Natural killer cell (primary cell): Measurements from ENCODE around the gene METRNL. TPM values are rescaled to one million over a fixed set of nuclear protein-coding genes. Genes with fewer than 3 reads are reported as not detected.
"Not testable (repeated sequence)": the region's sequence is repeated elsewhere in the genome, so short reads cannot be mapped to it uniquely, and the experiment has no call there.

ENCODE experiments used
- ATAC-seq, 3 donors: fragments of 150-1000 bp in 2 of 3; fragments of 200-7000 bp in 1 of 3; cut with Tn5 transposase; 1 replicate in 1 of 3; 2 replicates in 2 of 3; pipeline ENCODE4 v1.10.0; 2021; ENCODE audit warnings: mild to moderate bottlenecking in 2 of 3, moderate library complexity in 2 of 3
- DNase-seq, 2 donors: peaks; one replicate each; pipeline versions ENCODE4 v3.0.0 to v3.0.0-alpha.2; 2013 to 2021; ENCODE audit warnings: mixed read lengths in 1 of 2
- H3K27ac ChIP-seq: one replicate; pipeline ENCODE4 v1.5.1; 2013; ENCODE audit warnings: mild to moderate bottlenecking, low read length
- H3K27me3 ChIP-seq: one replicate; pipeline ENCODE4 v1.6.1; 2013; ENCODE audit warnings: low read length; ENCODE audit not compliant: control insufficient read depth, insufficient read depth
- H3K36me3 ChIP-seq: one replicate; pipeline ENCODE4 v1.6.1; 2013; ENCODE audit warnings: low read length; ENCODE audit not compliant: control insufficient read depth, insufficient read depth
- H3K4me1 ChIP-seq: one replicate; pipeline ENCODE4 v1.6.1; 2013; ENCODE audit warnings: low read length; ENCODE audit not compliant: control insufficient read depth, insufficient read depth
- H3K4me3 ChIP-seq: one replicate; pipeline ENCODE4 v1.5.1; 2013; ENCODE audit warnings: low read length
- H3K9me3 ChIP-seq: one replicate; pipeline ENCODE4 v1.6.1; 2013; ENCODE audit warnings: low read length; ENCODE audit not compliant: control insufficient read depth, insufficient read depth
- H3K27ac Mint-ChIP-seq, 2 donors: one replicate each; pipeline ENCODE4 v1.8.0; 2022; ENCODE audit warnings: mild to moderate bottlenecking in 2 of 2, mixed read lengths in 2 of 2, moderate library complexity in 1 of 2
- H3K27me3 Mint-ChIP-seq, 2 donors: one replicate each; pipeline ENCODE4 v1.8.0; 2022; ENCODE audit warnings: low read depth in 2 of 2, mixed read lengths in 2 of 2
- H3K36me3 Mint-ChIP-seq: one replicate; pipeline ENCODE4 v1.8.0; 2022; ENCODE audit warnings: mixed read lengths
- H3K4me1 Mint-ChIP-seq, 2 donors: one replicate each; pipeline ENCODE4 v1.8.0; 2022; ENCODE audit warnings: mixed read lengths in 2 of 2
- H3K4me3 Mint-ChIP-seq: one replicate; pipeline ENCODE4 v1.8.0; 2022; ENCODE audit warnings: mild to moderate bottlenecking, moderate library complexity, mixed read lengths
- H3K9me3 Mint-ChIP-seq, 2 donors: one replicate each; pipeline ENCODE4 v1.8.0; 2022; ENCODE audit warnings: mixed read lengths in 2 of 2
- CTCF ChIP-seq: fragments of 200-600 bp; IDR thresholded peaks from one replicate; pipeline ENCODE4 v1.8.0; 2022; ENCODE audit warnings: antibody characterized with exemption
- WGBS: methylation state at CpG from one replicate; pipeline ENCODE4 v1.1.7; 2013; ENCODE audit warnings: missing lambda C conversion rate; ENCODE audit not compliant: insufficient coverage; 5-methylcytosine and 5-hydroxymethylcytosine counted together
- intact Hi-C: fragments of 100-400 bp; cut with micrococcal nuclease; formaldehyde crosslinking; loops from one replicate; pipeline ENCODE4 v1.14.2; 2022
- total RNA-seq, 4 donors: library from RNA; stranded (reverse); fragments of 120-200 nt in 1 of 4; gene quantifications; one replicate each; pipeline versions ENCODE4 v1.2.3 to v1.2.4, GENCODE V29; 2013 to 2022

The METRNL gene
- total RNA-seq, 3 donors from 2014 or later (not counting 1 experiment from before 2014, with no cell fraction given): 227 to 390 (median 325) TPM

DNA sequence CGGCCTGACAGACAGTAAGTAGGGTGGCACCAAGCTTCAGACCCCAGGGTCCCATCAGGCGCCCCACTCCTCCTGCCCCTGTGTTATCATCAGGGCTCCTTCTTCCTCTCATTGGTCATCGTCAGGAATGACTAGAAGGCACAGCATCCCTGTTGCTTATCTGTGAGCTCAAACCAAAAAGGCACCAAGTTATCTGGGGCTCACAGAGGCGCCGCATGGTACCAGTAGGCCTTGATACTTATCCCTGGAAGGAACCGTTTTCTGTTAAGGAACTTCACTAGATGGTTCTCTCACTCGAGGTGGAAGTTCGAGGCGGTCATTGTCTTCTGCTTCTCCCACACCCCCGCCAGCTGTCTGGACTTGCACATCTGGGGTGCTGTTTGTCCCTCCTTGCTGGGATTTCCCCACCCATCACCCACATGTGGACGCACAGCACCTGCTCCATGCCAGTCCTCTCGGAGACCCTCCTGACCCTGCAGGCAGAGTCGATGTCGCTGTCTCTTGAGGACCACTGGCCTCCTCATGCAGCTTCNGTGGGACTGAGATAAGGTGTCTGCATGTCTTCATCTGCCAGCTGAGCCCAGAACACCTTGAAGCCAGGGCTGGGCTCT lies 52.1 kb downstream of the METRNL start:
- Mint-ChIP-seq H3K27ac (no peak overlapping the region), H3K27me3 (peaks cover under 1 to 2% of the 10 kb centered on the region in 2 donors), H3K9me3 (no peaks in the 10 kb centered on the region), H3K4me1 (peaks cover 0 to 14% of the 10 kb centered on the region in 2 donors), H3K36me3 (no peaks in the 10 kb centered on the region), H3K4me3 (no peak overlapping the region)
- intact Hi-C loops: no loop called here
- Histone ChIP-seq H3K27me3 (no peaks in the 10 kb centered on the region), H3K36me3 (no peaks in the 10 kb centered on the region), H3K4me1 (peaks cover 2% of the 10 kb centered on the region), H3K9me3 (no peaks in the 10 kb centered on the region), H3K27ac (no peak overlapping the region), H3K4me3 (no peak overlapping the region)
- WGBS: 87% methylated on average over 14 of the region's 14 CpGs
- ATAC-seq (no peak), DNase-seq (no peak)
- TF ChIP-seq CTCF: no peak

GRCh38 chr17:83132251-83133081 lies 53.1 kb downstream of the METRNL start:
- ATAC-seq (no peak), DNase-seq (no peak)
- Histone ChIP-seq H3K4me3 (no peak overlapping the region), H3K27ac (no peak overlapping the region), H3K36me3 (no peaks in the 10 kb centered on the region), H3K27me3 (peaks cover 2% of the 10 kb centered on the region), H3K4me1 (no peaks in the 10 kb centered on the region), H3K9me3 (no peaks in the 10 kb centered on the region)
- H3K27me3 Mint-ChIP-seq: peaks cover 6 to 8% of the 10 kb centered on the region in 2 donors
- intact Hi-C loops: no loop called here
- H3K9me3 Mint-ChIP-seq: no peaks in the 10 kb centered on the region
- no peak overlapping the region for H3K4me3 Mint-ChIP-seq
- 79% methylated on average over 21 of the region's 21 CpGs for WGBS
- no peaks in the 10 kb centered on the region for H3K36me3 Mint-ChIP-seq
- peaks cover 0 to 13% of the 10 kb centered on the region in 2 donors for H3K4me1 Mint-ChIP-seq
- no peak for TF ChIP-seq CTCF
- no peak overlapping the region for H3K27ac Mint-ChIP-seq

DNA sequence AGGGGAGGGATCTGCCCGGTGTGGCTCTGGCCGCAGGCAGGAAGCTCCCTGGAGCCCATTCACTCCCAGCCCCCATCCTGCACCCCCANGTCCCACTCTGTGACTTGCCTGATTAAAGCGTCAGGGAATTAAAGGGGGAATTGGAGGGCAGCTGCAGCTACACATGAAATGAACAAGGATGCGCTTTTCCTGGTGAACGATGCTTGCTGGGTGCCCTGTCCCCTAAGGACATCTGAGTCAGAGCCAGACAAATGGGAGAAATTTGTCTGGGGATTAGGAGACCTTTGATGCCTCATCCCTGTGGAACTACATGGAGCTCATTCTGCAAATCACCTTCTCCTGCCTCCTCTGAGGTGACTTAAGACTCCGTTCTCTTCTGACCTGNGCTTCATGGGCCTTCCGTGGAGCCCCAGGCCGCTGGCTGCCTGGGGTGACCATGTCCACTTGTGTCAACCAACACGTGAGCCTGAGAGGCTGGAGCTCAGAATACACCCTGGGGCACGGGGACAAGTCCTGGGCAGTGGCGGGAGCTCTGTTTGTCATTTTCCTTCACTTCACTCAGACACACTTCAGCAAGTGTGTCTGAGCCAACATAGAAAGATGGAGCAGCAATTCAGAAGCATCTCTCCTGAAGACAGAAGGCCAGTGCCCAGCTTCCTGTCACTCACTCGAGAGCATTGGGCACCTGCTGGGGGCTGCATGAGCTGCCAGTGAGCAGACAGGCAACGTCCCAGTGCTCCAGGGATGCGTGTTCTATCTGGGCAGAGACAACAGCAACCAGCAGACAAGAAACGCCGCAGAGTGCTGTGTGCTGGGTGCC lies 54.1 kb downstream of the METRNL start:
- Histone ChIP-seq H3K4me1 (no peaks in the 10 kb centered on the region), H3K9me3 (no peaks in the 10 kb centered on the region), H3K27ac (no peak overlapping the region), H3K36me3 (no peaks in the 10 kb centered on the region), H3K4me3 (no peak overlapping the region), H3K27me3 (peaks cover 2% of the 10 kb centered on the region)
- WGBS: 92% methylated on average over 16 of the region's 16 CpGs
- Mint-ChIP-seq H3K4me3 (no peak overlapping the region), H3K36me3 (no peaks in the 10 kb centered on the region), H3K27ac (no peak overlapping the region), H3K27me3 (peaks cover 8 to 11% of the 10 kb centered on the region in 2 donors), H3K9me3 (no peaks in the 10 kb centered on the region), H3K4me1 (peaks cover 0 to 13% of the 10 kb centered on the region in 2 donors)
- ATAC-seq: no peak
- no peak for DNase-seq
- no peak for TF ChIP-seq CTCF
- intact Hi-C loops: no loop called here

DNA sequence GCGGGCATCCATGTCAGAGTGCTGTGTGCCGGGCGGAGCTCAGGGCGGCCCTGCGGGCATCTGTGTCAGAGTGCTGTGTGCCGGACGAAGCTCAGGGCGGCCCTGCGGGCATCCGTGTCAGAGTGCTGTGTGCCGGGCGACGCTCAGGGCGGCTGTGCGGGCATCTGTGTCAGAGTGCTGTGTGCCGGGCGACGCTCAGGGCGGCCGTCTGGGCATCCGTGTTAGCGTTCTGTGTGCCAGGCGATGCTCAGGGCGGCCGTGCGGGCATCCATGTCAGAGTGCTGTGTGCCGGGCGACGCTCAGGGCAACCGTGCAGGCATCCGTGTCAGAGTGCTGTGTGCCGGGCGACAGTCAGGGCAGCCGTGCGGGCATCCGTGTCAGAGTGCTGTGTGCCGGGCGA lies 55.0 kb downstream of the METRNL start:
- H3K4me1 ChIP-seq, H3K27me3 ChIP-seq, H3K4me1 Mint-ChIP-seq, H3K36me3 Mint-ChIP-seq, H3K4me3 ChIP-seq, H3K36me3 ChIP-seq, H3K9me3 Mint-ChIP-seq, H3K9me3 ChIP-seq, ATAC-seq, H3K4me3 Mint-ChIP-seq, H3K27ac Mint-ChIP-seq, intact Hi-C loops, DNase-seq, H3K27ac ChIP-seq: not testable (repeated sequence)
- H3K27me3 Mint-ChIP-seq: peaks cover 8 to 11% of the 10 kb centered on the region in 2 donors
- WGBS: no CpG with 5 or more reads among the region's 38 CpGs
